ENCODE results near the gene VEPH1.
A peak's percentile ranks its signal among the peaks of the same experiment; 100 is the strongest.

VEPH1 gene

GRCh38 chr3:157354254-157354653 lies 149.0 kb downstream of the VEPH1 start:
- TF ChIP-seq, protein P1, sequence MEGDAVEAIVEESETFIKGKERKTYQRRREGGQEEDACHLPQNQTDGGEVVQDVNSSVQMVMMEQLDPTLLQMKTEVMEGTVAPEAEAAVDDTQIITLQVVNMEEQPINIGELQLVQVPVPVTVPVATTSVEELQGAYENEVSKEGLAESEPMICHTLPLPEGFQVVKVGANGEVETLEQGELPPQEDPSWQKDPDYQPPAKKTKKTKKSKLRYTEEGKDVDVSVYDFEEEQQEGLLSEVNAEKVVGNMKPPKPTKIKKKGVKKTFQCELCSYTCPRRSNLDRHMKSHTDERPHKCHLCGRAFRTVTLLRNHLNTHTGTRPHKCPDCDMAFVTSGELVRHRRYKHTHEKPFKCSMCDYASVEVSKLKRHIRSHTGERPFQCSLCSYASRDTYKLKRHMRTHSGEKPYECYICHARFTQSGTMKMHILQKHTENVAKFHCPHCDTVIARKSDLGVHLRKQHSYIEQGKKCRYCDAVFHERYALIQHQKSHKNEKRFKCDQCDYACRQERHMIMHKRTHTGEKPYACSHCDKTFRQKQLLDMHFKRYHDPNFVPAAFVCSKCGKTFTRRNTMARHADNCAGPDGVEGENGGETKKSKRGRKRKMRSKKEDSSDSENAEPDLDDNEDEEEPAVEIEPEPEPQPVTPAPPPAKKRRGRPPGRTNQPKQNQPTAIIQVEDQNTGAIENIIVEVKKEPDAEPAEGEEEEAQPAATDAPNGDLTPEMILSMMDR (IDR thresholded peaks at IDR 0.05): no peak

- TF ChIP-seq, protein P1 (IDR thresholded peaks at IDR 0.05): no peak
Observed at GRCh38 chr3:157353652-157354051, 149.6 kb downstream of the VEPH1 start.

DNA sequence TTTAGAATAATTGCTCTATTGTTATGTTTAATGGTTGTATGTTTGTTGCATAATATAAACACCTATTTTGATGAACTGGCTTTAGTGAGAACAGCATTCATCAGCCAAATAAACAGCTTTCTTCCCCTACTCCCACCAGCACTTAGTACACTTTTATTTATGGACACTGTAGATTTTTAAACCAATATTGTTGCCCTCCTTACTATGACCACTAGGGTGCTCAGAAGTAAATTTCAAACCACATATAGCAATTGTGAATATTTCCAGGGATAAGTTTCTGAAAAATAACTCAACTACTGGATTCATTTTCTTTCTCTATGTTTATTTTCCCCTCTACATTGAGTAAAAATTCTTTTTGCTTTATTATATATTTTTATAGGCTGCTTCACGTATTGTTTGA lies 151.2 kb downstream of the VEPH1 start:
- TF ChIP-seq, protein P1 (IDR thresholded peaks at IDR 0.05): peak; percentile 44

GRCh38 chr3:157347577-157348303 lies 155.5 kb downstream of the VEPH1 start:
- TF ChIP-seq, protein P1 (IDR thresholded peaks at IDR 0.05): peak; percentile 31; the same call in 1 of the 2 replicates

DNA sequence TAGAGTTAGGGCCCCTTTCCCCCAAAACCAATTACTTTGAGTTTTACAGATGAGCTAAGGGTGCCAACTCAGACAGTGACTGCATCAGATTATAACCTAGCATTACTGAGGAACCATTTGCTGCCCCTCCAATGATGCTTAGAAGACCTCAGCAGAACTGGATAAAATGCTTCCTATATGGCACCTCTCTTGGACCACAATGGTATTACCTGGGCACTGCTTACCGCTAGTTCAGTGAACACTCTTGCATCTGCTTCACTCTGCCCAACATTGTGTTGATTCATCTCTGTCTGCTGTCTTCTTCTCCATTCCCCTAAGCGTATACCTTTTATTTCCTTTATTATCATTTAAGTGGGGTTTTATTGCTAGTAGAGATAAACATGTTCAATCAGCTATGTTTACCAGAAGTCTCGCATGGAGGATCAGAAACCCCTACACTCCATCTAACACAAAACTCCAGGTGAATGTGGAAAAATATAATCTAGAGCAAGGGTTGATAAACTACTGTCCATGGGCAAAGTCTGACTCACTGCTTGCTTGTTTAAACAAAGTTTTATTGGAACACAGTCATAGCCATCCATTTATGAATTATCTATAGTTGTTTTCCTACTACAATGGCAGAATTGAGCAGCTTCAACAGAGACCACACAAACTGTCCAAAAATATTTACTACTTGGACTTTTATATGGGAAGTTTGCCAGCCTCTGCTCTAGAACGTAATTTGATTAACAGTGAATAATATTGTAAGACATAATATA lies 166.8 kb downstream of the VEPH1 start:
- TF ChIP-seq, protein P1 (IDR thresholded peaks at IDR 0.05): no peak

GRCh38 chr3:157335233-157336076 lies 167.8 kb downstream of the VEPH1 start:
- TF ChIP-seq, protein P1 (IDR thresholded peaks at IDR 0.05): no peak

- TF ChIP-seq, protein P1 (IDR thresholded peaks at IDR 0.05): no peak
Observed at GRCh38 chr3:157333551-157333991, 169.6 kb downstream of the VEPH1 start.

Data from LNCAP (cell line).